ENCODE results near the gene KCNJ6.
A peak's percentile ranks its signal among the peaks of the same experiment; 100 is the strongest.

The KCNJ6 gene, protein sequence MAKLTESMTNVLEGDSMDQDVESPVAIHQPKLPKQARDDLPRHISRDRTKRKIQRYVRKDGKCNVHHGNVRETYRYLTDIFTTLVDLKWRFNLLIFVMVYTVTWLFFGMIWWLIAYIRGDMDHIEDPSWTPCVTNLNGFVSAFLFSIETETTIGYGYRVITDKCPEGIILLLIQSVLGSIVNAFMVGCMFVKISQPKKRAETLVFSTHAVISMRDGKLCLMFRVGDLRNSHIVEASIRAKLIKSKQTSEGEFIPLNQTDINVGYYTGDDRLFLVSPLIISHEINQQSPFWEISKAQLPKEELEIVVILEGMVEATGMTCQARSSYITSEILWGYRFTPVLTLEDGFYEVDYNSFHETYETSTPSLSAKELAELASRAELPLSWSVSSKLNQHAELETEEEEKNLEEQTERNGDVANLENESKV

DNA sequence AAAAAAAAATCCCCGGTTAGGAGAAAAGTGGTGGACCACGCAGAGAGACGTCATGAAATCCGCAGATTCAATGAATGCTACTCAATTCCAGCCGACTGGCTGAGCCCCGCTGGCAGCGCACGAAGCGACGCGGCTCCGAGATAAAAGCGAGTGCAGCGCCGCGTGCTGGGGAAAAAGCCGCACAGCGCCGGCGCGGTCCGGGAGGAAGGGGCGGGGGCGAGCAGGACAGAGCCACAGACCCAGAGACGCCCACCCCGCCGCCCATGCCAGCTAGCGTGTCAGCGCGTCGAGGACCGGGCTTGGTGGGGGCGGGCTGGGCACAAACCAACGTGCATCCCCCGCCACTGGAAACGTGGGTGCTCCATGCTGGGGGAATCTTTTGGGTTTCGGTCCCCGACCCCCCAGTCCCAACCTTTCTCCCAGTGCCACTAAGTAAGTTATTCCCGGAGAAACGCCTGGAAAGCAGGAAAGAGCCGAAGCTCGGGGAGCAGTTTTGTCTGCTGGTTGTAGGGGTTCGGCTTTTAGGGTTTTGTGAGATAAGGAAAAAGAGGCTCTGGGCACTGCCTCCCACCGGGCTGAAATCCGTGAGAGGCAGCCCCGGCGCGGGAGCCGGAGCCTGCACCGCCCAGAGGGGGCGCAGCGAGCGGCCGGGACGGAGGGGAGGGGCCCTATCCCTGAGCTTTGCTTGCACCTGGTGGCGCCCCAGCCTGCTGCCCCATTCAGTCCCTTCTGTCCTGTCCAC lies at the start of gene KCNJ6:
Gene KCNJ6 (minus strand): TSS at position 148 of the 742 bp plus-strand sequence. CDS start 75,775 bp downstream, outside the sequence.
- H3K27ac ChIP-seq, result no peak within 1 kb of the TSS
- H3K4me3 ChIP-seq (ENCODE audit: low read depth in 1 of 2, low read length in 1 of 2), result peak within 1 kb of the TSS in 1 of 2 experiments; percentile 57
- no peaks in the 10 kb centered on the region for H3K9me3 ChIP-seq
- TF ChIP-seq, protein P1, sequence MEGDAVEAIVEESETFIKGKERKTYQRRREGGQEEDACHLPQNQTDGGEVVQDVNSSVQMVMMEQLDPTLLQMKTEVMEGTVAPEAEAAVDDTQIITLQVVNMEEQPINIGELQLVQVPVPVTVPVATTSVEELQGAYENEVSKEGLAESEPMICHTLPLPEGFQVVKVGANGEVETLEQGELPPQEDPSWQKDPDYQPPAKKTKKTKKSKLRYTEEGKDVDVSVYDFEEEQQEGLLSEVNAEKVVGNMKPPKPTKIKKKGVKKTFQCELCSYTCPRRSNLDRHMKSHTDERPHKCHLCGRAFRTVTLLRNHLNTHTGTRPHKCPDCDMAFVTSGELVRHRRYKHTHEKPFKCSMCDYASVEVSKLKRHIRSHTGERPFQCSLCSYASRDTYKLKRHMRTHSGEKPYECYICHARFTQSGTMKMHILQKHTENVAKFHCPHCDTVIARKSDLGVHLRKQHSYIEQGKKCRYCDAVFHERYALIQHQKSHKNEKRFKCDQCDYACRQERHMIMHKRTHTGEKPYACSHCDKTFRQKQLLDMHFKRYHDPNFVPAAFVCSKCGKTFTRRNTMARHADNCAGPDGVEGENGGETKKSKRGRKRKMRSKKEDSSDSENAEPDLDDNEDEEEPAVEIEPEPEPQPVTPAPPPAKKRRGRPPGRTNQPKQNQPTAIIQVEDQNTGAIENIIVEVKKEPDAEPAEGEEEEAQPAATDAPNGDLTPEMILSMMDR (IDR thresholded peaks at IDR 0.05), result peak; percentile 84
- peaks cover 0 to 11% of the 10 kb centered on the region in 2 experiments for H3K4me1 ChIP-seq (ENCODE audit: control insufficient read depth in 1 of 2, insufficient read depth in 1 of 2, low read depth in 1 of 2, low read length in 1 of 2)
- H3K27me3 ChIP-seq, result peaks cover 94% of the 10 kb centered on the region
- H3K36me3 ChIP-seq, result no peaks in the 10 kb centered on the region

GRCh38 chr21:37965088-37965805 lies 49.0 kb upstream of the KCNJ6 start:
- no peaks in the 10 kb centered on the region for H3K36me3 ChIP-seq
- H3K4me3 ChIP-seq (ENCODE audit: low read depth in 1 of 2, low read length in 1 of 2), result no peak overlapping the region
- H3K27me3 ChIP-seq, result peaks cover 36% of the 10 kb centered on the region
- TF ChIP-seq, protein P1 (IDR thresholded peaks at IDR 0.05), result no peak
- H3K9me3 ChIP-seq, result no peaks in the 10 kb centered on the region
- H3K27ac ChIP-seq, result no peak overlapping the region
- H3K4me1 ChIP-seq (ENCODE audit: control insufficient read depth in 1 of 2, insufficient read depth in 1 of 2, low read depth in 1 of 2, low read length in 1 of 2), result no peaks in the 10 kb centered on the region

DNA sequence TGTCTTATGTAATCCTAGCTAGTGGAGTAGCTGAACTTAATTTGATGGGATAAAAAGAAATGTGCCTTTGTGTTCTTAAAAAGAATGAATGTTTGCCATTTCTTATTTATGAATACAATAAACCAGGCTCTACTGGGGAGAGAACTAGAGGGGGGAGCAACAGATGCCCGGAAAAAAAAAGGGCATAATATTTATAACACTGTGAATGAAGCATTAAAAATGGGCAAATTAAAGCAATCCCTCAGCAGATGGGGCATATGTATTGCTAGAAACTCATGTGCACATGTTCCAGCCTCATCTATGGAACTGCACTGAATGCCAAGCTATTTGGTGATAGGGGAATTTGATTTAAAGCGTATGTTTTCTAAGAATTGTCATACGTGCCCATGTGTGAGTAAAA lies 42.3 kb upstream of the KCNJ6 start:
- Histone ChIP-seq H3K27me3 (peaks cover 66% of the 10 kb centered on the region), H3K9me3 (no peaks in the 10 kb centered on the region), H3K4me3 (ENCODE audit: low read depth in 1 of 2, low read length in 1 of 2) (no peak overlapping the region), H3K36me3 (no peaks in the 10 kb centered on the region), H3K27ac (no peak overlapping the region), H3K4me1 (ENCODE audit: control insufficient read depth in 1 of 2, insufficient read depth in 1 of 2, low read depth in 1 of 2, low read length in 1 of 2) (no peaks in the 10 kb centered on the region)
- TF ChIP-seq, protein P1 (IDR thresholded peaks at IDR 0.05), result no peak

DNA sequence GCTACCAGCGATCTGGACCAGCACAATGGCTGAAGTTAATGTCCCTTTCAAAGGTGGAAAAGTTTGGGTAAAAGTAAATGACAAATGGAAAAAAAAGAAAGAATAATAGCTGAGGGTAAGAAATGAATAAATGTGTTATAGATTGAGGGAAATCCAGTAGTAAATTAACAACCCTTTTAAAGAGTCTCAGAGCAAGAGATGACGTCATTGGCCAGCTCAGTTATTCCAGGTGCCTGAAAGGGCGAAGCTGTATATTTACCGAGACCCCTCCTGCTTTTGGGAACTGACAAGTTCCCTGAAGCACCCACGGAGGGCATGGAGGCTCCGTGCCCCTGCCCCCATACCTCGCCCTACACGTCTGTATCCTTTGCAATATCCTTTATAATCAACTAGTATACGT lies 40.5 kb upstream of the KCNJ6 start:
- no peak overlapping the region for H3K4me3 ChIP-seq (ENCODE audit: low read depth in 1 of 2, low read length in 1 of 2)
- no peaks in the 10 kb centered on the region for H3K9me3 ChIP-seq
- H3K27me3 ChIP-seq, result peaks cover 64% of the 10 kb centered on the region
- TF ChIP-seq, protein P1 (IDR thresholded peaks at IDR 0.05), result no peak
- H3K36me3 ChIP-seq, result no peaks in the 10 kb centered on the region
- no peaks in the 10 kb centered on the region for H3K4me1 ChIP-seq (ENCODE audit: control insufficient read depth in 1 of 2, insufficient read depth in 1 of 2, low read depth in 1 of 2, low read length in 1 of 2)
- no peak overlapping the region for H3K27ac ChIP-seq

- H3K4me3 ChIP-seq (ENCODE audit: low read depth in 1 of 2, low read length in 1 of 2), result no peak overlapping the region
Measured at GRCh38 chr21:37945036-37945435, 28.8 kb upstream of the KCNJ6 start.

More at GRCh38 chr21:37945036-37945435, 28.8 kb upstream of the KCNJ6 start:
- Histone ChIP-seq H3K4me1 (ENCODE audit: control insufficient read depth in 1 of 2, insufficient read depth in 1 of 2, low read depth in 1 of 2, low read length in 1 of 2) (no peaks in the 10 kb centered on the region), H3K27me3 (peaks cover 15% of the 10 kb centered on the region), H3K9me3 (no peaks in the 10 kb centered on the region), H3K36me3 (no peaks in the 10 kb centered on the region), H3K27ac (no peak overlapping the region)
- TF ChIP-seq, protein P1 (IDR thresholded peaks at IDR 0.05), result no peak
